NAMALWA (cell line): ENCODE measurements around the gene NCOA5.
A peak's percentile ranks its signal among the peaks of the same experiment; 100 is the strongest.

ENCODE experiments used
- DNase-seq: peaks from one replicate; pipeline ENCODE4 v3.0.0-alpha.2; 2015; ENCODE audit warnings: low spot score

Gene NCOA5

DNA sequence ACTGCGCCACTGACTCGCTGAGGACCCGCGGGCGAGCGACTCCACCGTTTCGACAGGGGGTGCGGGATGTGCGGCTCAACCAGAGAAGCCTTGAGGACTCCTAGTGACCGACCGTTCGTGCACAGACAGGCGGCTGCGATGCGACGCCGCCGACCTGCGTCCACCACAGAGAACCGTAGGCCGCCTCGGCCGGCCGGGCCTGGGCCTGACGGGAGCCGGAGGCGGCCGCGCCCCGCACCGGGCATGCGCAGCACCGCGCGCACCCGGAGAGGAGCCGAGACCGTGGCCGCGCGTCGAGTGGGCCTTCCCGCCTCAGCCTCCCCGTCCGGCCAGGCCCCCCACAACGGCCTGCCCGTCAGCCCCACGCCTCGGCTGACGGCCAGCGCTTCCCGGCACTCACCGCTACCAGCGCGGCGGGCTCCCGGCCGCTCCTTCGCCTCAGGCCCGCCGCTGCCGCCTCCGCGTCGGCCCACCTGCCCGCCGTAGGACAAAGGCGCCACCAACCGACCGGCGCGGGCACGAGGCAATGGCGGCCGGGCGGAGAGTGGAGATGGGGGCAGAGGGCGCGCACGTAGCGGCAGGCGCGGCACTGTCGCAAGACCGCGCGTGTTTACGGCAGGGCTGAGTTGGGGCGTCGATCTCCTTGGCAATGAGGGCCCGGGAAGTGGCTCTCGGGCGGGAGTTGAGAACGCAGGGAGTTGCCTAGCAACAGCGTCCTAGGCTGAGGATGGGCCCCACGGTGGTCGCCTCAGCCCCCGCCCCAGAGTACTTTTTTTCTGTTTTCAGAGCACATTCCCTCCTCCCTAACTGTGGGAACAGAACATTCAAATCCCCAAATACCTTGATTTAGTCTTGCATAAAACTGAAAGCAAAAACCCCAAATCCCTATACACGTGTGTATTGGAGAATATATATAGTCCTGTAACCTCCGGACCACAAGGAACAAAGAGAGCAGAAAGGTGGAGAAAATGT is at the start of gene NCOA5:
NCOA5 (minus strand) TSS at position 546 of the 972 bp plus-strand sequence. CDS start 10,538 bp downstream, outside the sequence.
- DNase-seq: peak; percentile 96

- no peak for DNase-seq
Observed at GRCh38 chr20:46139266-46139889, 49.6 kb upstream of the NCOA5 start.

DNA sequence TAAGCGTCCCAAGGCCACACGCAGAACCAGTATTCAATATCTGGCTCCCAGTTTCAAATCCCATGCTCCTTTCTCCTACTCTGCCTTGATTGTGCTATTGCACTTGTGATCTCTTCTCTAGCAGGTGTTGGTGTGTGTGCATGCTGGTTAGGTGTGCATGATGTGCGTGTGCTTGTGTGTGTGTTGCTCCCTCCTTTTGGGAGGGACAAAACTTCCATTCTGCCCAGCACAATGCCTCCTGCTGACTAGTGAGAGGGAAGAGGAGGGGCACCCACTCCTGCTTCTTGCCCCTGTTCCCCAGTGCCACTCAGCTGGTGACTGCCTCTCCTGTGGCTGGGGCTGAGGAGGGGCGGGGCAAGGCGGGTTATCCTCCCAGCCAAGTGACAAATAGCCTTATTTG is 48.1 kb upstream of the NCOA5 start:
- no peak for DNase-seq

DNA sequence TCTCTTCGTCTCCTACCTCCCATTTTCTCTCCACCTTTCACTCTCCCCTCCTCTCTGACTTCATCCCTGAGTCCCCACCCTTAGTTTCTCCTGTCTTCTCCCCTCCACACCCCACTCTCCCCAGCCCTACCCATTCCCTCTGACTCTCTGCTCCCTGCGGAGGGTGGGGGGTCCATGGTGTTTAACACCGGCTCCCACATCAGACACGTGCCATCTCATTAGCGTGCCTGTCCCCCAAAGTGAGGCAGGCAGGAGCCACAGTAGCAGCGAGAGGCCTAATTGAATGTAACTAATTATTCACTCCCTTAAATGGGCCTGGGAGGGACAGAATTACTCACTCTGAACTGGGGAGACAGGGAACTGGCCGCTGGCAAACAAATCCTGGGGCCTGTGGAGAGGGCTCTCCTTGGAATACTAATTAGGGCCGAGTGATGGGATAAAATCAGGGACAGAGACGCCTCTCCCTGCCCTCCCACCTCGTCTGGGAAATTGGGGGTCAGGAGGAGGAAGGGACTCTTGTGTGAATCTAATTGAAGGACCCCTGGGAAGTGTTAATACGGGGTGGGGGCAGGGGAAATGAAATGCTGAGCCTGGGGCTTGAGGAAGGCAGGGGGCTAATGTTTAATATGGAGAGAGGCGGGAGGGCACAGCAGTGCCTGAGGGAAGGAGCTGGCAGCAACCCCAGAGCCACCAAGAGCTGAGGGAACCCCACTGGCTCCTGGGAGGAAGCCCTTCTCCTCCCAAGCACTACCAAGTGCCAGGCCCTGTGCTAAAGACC is 46.3 kb upstream of the NCOA5 start:
- no peak for DNase-seq

- DNase-seq: no peak
Observed at GRCh38 chr20:46134716-46135115, 45.0 kb upstream of the NCOA5 start.

- no peak for DNase-seq
Observed at GRCh38 chr20:46133886-46134654, 44.3 kb upstream of the NCOA5 start.

DNA sequence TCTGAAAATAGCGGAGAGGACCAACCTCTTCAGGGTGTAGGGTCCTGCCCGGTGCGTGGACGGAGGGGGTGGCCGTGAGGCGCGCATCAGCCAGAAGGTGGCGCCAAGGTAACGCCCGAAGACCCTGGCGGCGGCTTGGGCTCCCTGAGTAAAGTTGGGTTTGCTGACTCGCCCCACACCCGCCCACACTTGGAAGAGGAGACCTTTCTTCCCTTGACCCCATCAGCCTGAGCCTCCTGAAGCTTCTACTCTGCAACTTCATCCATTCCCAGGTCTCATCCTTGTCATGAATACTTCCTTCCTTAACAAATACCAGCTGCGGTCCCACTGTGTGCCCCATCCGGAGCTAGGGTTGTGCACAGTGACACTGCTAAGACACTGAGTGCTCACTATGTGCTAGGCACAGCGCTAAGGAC is 43.0 kb upstream of the NCOA5 start:
- DNase-seq: peak; percentile 73

- no peak for DNase-seq
Observed at GRCh38 chr20:46131396-46131795, 41.6 kb upstream of the NCOA5 start.

DNA sequence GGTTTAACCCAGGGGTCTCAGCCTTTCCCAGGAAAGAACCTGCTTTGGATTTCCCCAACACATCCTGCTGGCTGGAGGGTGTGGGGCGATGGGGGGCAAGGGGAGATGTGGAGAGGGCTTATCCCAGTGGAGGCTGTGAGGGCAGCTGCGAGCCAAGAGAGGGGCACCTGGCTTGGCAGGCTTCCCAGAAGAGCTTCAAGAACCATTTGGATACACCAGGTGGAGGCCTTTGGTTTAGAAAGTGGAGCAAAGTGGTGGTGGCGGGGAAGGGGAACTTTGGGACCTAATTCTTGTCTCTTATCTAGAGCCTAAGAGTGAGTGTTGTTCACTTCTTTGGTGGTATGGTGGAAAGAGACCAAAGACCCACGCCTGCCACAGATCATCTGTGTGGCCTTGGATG is 40.8 kb upstream of the NCOA5 start:
- DNase-seq: no peak

GRCh38 chr20:46129955-46130481 is 40.3 kb upstream of the NCOA5 start:
- no peak for DNase-seq

- no peak for DNase-seq
Observed at GRCh38 chr20:46128310-46129151, 38.8 kb upstream of the NCOA5 start.

- DNase-seq: no peak
Observed at GRCh38 chr20:46127396-46128010, 37.7 kb upstream of the NCOA5 start.

DNA sequence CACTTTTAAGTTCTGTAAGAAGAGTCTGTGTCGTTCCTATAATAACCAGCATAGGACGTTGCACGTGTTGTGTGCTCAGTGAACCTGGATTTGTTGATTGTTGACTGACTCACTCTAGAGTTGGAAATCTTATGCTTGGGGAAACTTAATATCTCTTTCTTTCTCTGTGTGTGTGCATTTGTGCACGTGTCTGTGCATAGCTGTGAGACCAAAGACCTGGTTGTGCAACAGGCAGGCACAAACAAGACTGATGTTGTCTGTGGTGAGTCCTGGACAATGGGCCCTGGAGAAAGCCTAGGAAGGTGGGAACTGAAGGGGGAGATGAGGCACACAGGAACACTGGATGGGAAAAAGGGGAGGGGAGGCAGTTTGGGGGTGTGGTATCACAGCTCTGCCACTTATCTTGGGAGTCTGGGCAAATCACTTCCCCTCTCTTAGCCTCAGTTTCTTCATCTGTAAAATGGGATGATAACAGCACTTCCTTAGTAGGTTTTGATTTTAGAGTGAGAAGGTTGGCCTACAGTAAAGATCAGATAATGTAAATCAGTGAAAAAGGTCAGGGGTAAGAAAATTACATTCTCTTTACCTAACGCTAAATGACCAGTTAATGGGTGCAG is 36.8 kb upstream of the NCOA5 start:
- no peak for DNase-seq

DNA sequence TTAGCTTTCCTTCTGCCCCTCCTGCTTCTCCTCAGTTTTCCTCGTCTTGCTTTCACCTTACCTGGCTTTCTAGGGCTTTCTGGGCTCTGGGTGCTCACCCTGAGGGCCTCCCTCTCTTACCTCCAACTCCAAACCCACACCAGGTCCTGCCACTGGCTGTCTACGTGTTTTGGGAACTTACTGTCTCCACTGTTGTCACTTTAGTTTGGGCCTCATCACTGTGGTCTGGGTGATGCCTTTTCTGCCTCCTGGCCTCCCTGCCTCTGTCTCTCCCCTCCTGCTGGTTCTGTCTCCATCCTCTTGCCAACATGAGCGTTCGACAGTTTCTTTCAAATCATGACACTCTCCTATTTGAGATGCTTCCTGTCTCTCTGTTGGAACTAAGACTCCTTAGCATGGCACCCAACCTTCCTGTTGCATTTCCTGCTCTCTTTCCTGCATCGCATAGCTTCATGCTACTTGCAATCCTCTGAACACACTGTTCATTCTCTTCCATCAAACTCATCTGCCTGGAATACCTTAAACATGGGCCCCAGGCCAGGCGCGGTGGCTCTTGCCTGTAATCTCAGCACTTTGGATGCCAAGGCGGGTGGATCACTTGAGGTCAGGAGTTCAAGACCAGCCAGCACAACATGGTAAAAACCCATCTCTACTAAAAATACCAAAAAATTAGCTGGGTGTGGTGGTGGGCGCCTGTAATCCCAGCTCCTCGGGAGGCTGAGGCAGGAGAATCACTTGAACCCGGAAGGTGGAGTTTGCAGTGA is 33.9 kb upstream of the NCOA5 start:
- DNase-seq: no peak

- DNase-seq: no peak
Observed at GRCh38 chr20:46122516-46123481, 33.0 kb upstream of the NCOA5 start.

- no peak for DNase-seq
Observed at GRCh38 chr20:46122071-46122470, 32.3 kb upstream of the NCOA5 start.

DNA sequence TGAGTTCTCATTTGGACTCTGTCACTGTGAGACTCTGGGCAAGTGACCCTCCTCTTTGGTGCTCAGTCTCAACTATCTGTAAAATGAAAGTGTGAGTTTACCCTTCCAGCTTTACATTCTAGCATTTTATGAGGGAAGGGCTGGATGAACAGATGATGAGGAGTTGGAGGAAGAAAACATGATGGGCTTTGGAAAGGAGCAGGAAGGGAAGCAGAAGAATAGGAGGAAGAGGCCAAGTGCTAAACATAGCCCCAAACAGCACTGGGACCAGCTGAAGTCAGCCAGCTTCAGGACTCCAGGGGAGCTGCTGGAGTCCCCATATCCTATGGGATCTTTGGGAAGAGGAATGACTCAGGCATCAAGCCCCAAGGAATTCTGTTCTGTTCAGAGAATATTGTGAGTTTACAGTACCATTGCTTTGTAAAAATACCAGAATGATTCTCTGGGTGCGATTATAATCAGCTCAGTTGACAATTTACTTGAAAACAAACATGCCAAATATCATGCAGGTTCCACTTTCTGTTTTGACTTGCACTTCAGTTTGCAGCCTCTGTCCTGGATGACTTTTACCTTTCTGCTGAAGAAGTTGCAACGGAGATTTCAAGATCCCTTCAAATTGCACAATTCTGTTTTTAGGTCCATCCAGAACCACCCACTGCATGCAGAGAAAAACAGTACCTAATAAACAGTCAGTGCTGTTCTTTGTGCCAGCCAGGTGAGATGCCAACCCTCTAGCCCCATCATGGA is 31.6 kb upstream of the NCOA5 start:
- DNase-seq: no peak
